Left renal pelvis (tissue), 4 donors: ENCODE measurements around the gene BPIFA3. TPM values are rescaled to one million over a fixed set of nuclear protein-coding genes. Genes with fewer than 3 reads are reported as not detected.
A peak's percentile ranks its signal among the peaks of the same experiment; 100 is the strongest.

ENCODE experiments used
- DNase-seq, 4 donors: peaks; one replicate each; pipeline ENCODE4 v3.0.0-alpha.2; 2013; ENCODE audit warnings: low read depth in 4 of 4, low spot score in 3 of 4
- polyA plus RNA-seq, 4 donors: library from polyadenylated mRNA; unstranded; fragments of 120-200 nt; gene quantifications; one replicate each; pipeline ENCODE4 v1.2.1, GENCODE V29; 2013; ENCODE audit not compliant: insufficient read length in 4 of 4

Gene BPIFA3
- polyA plus RNA-seq, 4 donors, result not detected

DNA sequence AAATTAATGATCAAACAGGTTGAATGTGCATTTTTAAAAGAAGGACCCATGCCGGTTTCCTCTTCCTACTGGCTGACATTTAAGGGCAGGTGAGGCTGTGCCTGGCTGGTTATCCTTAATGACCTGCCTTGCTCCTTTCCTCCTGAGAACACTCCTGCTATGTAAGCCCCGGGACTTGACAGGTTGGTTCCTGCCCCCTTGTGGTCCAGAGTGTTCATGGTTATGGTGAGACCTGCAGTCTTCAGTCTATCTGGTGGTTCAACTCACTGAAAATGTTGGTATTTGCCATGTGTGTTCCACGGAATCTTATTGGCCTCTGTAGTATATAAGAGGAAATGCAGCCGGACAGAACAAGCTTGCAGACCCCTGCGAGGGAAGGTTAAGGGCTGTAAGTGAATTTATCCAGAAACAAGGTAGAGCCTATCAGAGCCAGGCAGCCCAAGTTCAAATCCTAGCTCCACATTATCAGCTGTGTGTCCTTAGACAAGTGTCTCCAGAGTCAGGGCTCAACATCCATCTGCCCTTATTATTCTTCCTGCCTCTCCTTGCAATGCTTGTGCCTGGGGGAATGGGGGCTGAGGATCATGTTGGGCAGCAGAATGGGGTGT lies 5.2 kb upstream of the BPIFA3 start:
- peak in 3 of 4 donors; percentile 10 to 44 (median 12) for DNase-seq

DNA sequence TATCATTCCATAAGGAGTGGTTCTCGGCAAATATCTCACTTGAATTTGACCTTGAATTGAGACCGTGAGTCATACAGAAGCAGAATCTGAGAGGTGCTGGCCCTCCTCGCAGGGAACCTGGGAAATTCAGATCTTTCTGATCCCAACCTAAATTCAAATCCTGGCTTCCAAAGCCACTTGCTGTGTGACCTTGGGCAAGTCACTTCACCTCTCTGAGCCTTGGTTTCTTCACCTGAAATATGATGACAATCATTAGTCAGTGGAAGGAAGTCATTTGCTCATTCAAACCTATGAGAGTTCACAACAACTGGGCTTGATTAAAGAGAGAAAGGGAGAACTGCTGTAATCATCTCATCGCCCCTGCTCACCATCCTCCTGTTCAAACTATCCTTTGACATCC lies 7.2 kb downstream of the BPIFA3 start:
- no peak for DNase-seq

DNA sequence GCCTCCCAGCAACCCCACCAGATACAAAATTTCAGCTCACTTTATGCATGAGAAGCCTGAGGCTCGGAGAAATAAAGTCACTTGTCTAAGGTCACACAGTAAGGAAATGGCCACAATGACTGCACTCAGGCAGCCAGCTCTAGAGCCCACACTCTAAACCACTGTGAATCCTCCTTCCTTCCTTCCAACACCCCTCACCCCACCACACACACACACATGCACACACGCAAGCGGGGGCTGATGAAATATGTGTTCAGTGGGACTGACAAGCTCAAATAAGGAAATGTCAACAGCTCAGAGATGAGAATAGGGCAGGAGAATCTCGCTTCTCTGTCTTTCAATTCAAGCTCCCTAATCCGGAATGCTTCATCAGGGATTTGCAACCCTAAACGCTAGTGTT lies 12.7 kb downstream of the BPIFA3 start:
- no peak for DNase-seq

GRCh38 chr20:33231237-33231636 lies 14.1 kb downstream of the BPIFA3 start:
- no peak for DNase-seq

- DNase-seq, result no peak
Observed at GRCh38 chr20:33232486-33233072, 15.4 kb downstream of the BPIFA3 start.

DNA sequence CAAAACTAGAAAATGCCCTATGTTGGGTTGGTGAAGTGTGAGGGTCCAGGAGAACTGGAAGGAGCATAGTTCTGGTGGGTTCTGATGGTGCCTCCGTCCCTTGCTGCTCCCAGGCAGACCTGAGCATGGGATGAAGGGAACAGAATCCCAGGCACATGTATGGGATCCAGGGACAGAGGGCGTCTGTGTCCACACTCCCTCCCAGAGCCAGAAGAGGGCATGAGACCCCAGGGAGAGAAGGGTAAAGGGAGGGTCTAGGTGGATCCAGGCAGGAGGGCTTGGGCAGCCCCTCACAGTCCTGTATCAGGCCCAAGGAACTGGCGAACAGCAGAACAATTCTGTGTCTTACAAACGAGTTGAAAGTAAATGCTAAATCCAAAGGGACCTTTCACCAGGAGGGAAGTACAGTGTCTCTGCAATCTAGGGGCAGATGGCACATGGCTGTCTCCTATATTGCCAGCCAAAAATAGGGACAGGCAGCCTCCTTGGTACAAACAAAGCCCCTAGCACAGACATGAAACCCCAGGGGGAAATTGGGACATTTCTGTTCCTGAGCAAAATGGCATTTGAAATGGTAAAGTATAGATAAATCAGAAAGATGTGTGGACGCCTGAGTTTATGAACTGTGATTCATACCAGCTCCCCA lies 16.1 kb downstream of the BPIFA3 start:
- DNase-seq, result no peak

DNA sequence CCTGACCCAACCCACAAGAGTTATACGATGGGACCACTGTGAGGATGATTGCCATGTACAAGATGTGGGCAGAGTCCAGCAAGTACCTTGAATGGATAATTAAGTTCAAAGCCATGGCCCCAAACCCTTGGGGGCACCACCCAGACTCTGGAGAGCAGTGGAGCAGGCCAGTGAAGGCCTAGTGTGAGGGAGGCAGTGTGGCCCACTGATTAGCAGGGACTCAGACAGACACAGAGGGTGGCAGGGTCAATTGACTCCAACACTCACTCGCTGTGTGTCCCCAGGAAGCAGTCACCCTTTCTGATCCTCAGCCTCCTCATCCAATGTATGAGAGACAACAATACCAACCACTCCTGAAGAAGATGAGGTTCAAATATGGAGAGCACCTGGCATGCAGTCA lies 16.9 kb downstream of the BPIFA3 start:
- no peak for DNase-seq

GRCh38 chr20:33235696-33236095 lies 18.5 kb downstream of the BPIFA3 start, which contains the start of gene BPIFA1:
TSS of gene BPIFA1 (plus strand) at chr20:33235996. CDS start at chr20:33237712, 1,716 bp downstream.
- DNase-seq, result no peak

- no peak for DNase-seq
Observed at GRCh38 chr20:33236351-33236750, 19.2 kb downstream of the BPIFA3 start.

DNA sequence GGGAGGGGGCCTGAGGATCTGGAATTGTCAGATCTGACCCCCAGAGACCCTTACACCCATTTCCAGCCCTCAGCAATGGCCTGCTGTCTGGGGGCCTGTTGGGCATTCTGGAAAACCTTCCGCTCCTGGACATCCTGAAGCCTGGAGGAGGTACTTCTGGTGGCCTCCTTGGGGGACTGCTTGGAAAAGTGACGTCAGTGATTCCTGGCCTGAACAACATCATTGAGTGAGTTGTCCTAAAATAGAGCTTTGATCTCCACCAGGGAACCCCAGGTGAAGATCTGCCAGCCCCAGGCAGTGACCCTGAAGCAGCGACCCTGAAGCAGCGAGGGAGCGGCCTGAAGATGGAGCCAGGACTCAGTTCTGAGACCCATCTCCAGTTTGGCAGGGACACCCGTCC lies 20.8 kb downstream of the BPIFA3 start:
- no peak for DNase-seq

GRCh38 chr20:33239418-33239817 lies 22.3 kb downstream of the BPIFA3 start:
- DNase-seq, result no peak

- no peak for DNase-seq
Observed at GRCh38 chr20:33239979-33240736, 23.0 kb downstream of the BPIFA3 start.

- no peak for DNase-seq
Observed at GRCh38 chr20:33240923-33241322, 23.8 kb downstream of the BPIFA3 start.

- no peak for DNase-seq
Observed at GRCh38 chr20:33242319-33243100, 25.4 kb downstream of the BPIFA3 start.

- DNase-seq, result no peak
Observed at GRCh38 chr20:33246077-33246476, 28.9 kb downstream of the BPIFA3 start.

- DNase-seq, result no peak
Observed at GRCh38 chr20:33249456-33249855, 32.3 kb downstream of the BPIFA3 start.

- DNase-seq, result no peak
Observed at GRCh38 chr20:33250666-33251065, 33.5 kb downstream of the BPIFA3 start.

GRCh38 chr20:33251496-33251895 lies 34.3 kb downstream of the BPIFA3 start:
- DNase-seq, result no peak

- DNase-seq, result no peak
Observed at GRCh38 chr20:33252460-33252859, 35.3 kb downstream of the BPIFA3 start.

- no peak for DNase-seq
Observed at GRCh38 chr20:33255005-33255404, 37.9 kb downstream of the BPIFA3 start.

- DNase-seq, result no peak
Observed at GRCh38 chr20:33257237-33257636, 40.1 kb downstream of the BPIFA3 start.
